HFFc6 (cell line): ENCODE results near the gene GRK2. TPM values are rescaled to one million over a fixed set of nuclear protein-coding genes. Genes with fewer than 3 reads are reported as not detected.

Experiments
- DNase-seq: peaks from one replicate; pipeline ENCODE4 v3.0.0-alpha.2; 2018
- H3K27ac Mint-ChIP-seq: 2 replicates; pipeline ENCODE4 v1.8.0; 2020; ENCODE audit warnings: mild to moderate bottlenecking, mixed read lengths
- H3K27me3 Mint-ChIP-seq: 2 replicates; pipeline ENCODE4 v1.8.0; 2021; ENCODE audit warnings: mild to moderate bottlenecking, moderate library complexity, mixed read lengths; ENCODE audit not compliant: insufficient read depth
- H3K36me3 Mint-ChIP-seq: 2 replicates; pipeline ENCODE4 v1.8.0; 2021; ENCODE audit warnings: low read depth, mixed read lengths
- H3K4me1 Mint-ChIP-seq: 2 replicates; pipeline ENCODE4 v1.8.0; 2020; ENCODE audit warnings: low read depth, mixed read lengths
- H3K4me3 Mint-ChIP-seq: 2 replicates; pipeline ENCODE4 v1.8.0; 2020; ENCODE audit warnings: mild to moderate bottlenecking, moderate library complexity, mixed read lengths
- H3K9me3 Mint-ChIP-seq: 2 replicates; pipeline ENCODE4 v1.8.0; 2020; ENCODE audit warnings: mild to moderate bottlenecking, mixed read lengths
- CTCF ChIP-seq: fragments of 200-600 bp; sonication (generic); IDR thresholded peaks from 2 replicates; pipeline ENCODE4 v1.5.0; 2021; ENCODE audit warnings: antibody characterized with exemption, mild to moderate bottlenecking
- total RNA-seq, 6 experiments: library from RNA; stranded (reverse); fragmentation: NEBNext Ultra II Directional; extraction: Animal tissue kit (Norgen Biotek cat#: 25700); gene quantifications; 2 replicates in 1 of 6; 3 replicates in 5 of 6; pipeline ENCODE4 v1.2.3, GENCODE V29; 2021

The GRK2 gene
- total RNA-seq, 6 experiments from 2014 or later = 26.2 to 35.5 (median 32.1) TPM

- Mint-ChIP-seq H3K27me3 (peaks cover 6% of the 10 kb centered on the region), H3K36me3 (peaks cover 63% of the 10 kb centered on the region), H3K27ac (peak overlapping the region; percentile 99), H3K4me3 (peak overlapping the region; percentile 100), H3K9me3 (no peaks in the 10 kb centered on the region), H3K4me1 (peaks cover 72% of the 10 kb centered on the region)
- no peak for DNase-seq
- no peak for TF ChIP-seq CTCF
Measured at GRCh38 chr11:67243051-67243450, 23.2 kb upstream of the GRK2 start.

- peaks cover 71% of the 10 kb centered on the region for H3K4me1 Mint-ChIP-seq
- DNase-seq = no peak
- peaks cover 77% of the 10 kb centered on the region for H3K36me3 Mint-ChIP-seq
- no peak overlapping the region for H3K4me3 Mint-ChIP-seq
- H3K9me3 Mint-ChIP-seq = no peaks in the 10 kb centered on the region
- no peak for TF ChIP-seq CTCF
- H3K27ac Mint-ChIP-seq = peak overlapping the region; percentile 46; the same call in 1 of the 2 replicates
- H3K27me3 Mint-ChIP-seq = peaks cover 3% of the 10 kb centered on the region
Measured at GRCh38 chr11:67245046-67245445, 21.2 kb upstream of the GRK2 start.

- peak overlapping the region; percentile 31; the same call in 1 of the 2 replicates for H3K4me3 Mint-ChIP-seq
- no peak for TF ChIP-seq CTCF
- peak overlapping the region; percentile 84 for H3K27ac Mint-ChIP-seq
- no peaks in the 10 kb centered on the region for H3K9me3 Mint-ChIP-seq
- peaks cover 49% of the 10 kb centered on the region for H3K4me1 Mint-ChIP-seq
- DNase-seq = no peak
- H3K36me3 Mint-ChIP-seq = peaks cover 49% of the 10 kb centered on the region
- H3K27me3 Mint-ChIP-seq = peaks cover 3% of the 10 kb centered on the region
Measured at GRCh38 chr11:67247946-67248550, 18.2 kb upstream of the GRK2 start.

- DNase-seq = peak; percentile 73
- peak overlapping the region; percentile 22 for H3K4me3 Mint-ChIP-seq
- TF ChIP-seq CTCF = no peak
- H3K4me1 Mint-ChIP-seq = peaks cover 45% of the 10 kb centered on the region
- peak overlapping the region; percentile 84 for H3K27ac Mint-ChIP-seq
- peaks cover 3% of the 10 kb centered on the region for H3K27me3 Mint-ChIP-seq
- H3K36me3 Mint-ChIP-seq = peaks cover 51% of the 10 kb centered on the region
- no peaks in the 10 kb centered on the region for H3K9me3 Mint-ChIP-seq
Measured at GRCh38 chr11:67248653-67249052, 17.6 kb upstream of the GRK2 start.

GRCh38 chr11:67250059-67251043 is 15.9 kb upstream of the GRK2 start:
- H3K27me3 Mint-ChIP-seq = peaks cover 1% of the 10 kb centered on the region
- no peak overlapping the region for H3K27ac Mint-ChIP-seq
- peaks cover 32% of the 10 kb centered on the region for H3K4me1 Mint-ChIP-seq
- H3K9me3 Mint-ChIP-seq = no peaks in the 10 kb centered on the region
- TF ChIP-seq CTCF = no peak
- peaks cover 55% of the 10 kb centered on the region for H3K36me3 Mint-ChIP-seq
- no peak overlapping the region for H3K4me3 Mint-ChIP-seq
- DNase-seq = no peak
